HG03139 (cell line): ENCODE results near the gene SMARCB1.

Experiments
- ATAC-seq: cut with Tn5 transposase; IDR thresholded peaks from one replicate; pipeline ENCODE4 v1.9.1; 2021; ENCODE audit not compliant: unreplicated experiment

SMARCB1 gene

DNA sequence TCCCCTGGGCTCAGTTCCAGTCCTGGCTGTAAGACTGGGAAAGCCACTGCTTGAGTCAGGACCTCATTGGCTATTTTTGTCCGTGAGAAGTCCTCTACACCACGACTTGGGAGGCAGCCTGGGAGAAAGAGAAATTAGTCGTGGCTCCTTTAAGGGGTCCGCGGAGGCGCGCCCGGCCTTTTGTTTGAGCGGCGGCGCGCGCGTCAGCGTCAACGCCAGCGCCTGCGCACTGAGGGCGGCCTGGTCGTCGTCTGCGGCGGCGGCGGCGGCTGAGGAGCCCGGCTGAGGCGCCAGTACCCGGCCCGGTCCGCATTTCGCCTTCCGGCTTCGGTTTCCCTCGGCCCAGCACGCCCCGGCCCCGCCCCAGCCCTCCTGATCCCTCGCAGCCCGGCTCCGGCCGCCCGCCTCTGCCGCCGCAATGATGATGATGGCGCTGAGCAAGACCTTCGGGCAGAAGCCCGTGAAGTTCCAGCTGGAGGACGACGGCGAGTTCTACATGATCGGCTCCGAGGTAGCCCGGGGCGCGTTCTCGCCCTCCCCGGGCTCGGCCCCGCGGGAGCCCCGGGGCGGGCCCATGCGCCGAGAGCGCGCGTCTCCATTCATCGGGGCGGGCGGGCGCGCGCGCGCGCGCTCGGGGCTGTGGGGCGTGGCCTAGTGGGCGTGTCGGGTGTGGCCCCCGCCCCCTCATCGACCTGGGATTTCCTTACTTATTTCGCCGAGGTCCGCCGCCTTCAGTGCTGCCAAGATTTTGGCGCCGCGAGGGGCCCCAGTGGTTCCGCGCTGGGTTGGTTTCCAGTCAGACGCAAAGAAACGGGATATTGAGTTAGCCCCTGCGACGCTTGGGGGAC, at the start of gene SMARCB1:
Gene SMARCB1, plus strand, starts transcription at position 215 of the 848 bp plus-strand sequence. Its CDS starts 204 bp downstream, at position 419.
- ATAC-seq = peak; percentile 63

DNA sequence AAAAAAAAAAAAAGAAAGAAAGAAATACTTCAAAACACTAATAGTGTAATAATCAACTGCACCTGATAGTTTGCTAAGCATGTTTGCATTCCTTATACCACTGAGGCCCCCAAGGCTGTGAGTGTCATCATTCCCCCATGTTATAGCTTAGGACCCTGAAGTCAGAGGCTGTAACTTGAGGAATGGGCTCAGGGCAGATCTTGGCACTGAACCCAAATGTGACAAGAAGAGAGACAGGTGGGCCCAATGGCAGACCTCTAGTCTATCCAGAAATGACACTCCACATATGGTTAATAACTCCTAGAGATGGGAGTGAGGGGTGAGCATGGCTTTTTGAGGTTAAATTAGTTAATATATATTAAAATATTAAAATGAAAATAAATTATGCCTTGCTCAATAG, 49.1 kb upstream of the SMARCB1 start:
- ATAC-seq = no peak

DNA sequence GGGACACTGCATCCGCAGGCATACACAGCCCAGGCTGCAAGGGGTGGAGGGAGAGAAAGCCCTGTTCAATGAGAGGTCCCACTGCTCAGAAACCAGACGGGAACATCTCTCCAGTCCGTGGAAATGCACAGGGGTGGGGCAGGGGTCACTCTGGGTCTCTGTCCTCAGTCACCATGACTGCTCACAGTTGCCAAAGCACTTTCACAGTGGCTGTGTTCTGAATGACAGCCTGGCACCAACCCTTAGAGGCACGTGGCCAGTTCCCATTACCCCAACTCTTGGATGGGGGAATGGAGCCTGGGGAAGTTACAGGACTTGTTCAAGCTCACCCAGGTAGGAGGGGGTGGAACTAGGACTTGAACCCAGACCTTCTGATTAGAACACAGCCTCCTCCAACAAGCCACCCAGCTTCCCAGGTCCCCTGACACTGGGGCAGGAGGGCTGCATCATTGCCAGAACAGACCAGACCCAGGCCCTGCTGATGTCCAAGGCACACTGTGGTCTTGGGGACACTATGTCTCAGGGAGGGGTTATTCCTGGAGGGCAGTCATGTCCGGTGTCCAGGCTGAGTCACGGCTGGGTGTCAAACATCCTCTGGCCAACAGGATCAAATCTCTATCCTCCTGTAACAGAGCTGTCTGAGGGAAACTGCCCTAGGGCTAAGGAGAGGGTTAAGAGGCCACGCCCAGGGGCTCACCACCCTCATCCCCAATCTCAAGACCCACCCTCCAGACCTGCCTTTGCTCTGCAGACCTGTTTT, 44.1 kb upstream of the SMARCB1 start:
- no peak for ATAC-seq

DNA sequence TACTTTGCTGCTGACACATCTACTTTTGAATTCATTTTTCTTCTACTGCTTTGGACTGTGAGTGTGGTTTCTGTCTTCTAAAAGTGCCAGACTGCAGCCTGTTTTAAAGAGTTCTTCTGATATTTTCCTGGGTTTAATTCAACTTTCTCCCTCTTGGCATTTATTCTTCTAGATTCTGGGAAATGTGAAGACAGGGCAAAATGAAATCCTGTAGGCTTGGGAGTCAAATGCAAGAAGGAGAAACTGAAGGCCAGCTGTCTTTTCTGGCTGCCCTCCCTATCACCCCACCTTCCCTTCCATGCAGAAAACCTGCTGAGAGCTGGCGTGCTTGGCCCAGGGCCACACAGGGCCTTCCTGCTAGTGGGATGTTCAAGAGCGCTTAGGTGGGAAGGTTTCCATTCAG, 43.5 kb upstream of the SMARCB1 start:
- ATAC-seq = no peak

DNA sequence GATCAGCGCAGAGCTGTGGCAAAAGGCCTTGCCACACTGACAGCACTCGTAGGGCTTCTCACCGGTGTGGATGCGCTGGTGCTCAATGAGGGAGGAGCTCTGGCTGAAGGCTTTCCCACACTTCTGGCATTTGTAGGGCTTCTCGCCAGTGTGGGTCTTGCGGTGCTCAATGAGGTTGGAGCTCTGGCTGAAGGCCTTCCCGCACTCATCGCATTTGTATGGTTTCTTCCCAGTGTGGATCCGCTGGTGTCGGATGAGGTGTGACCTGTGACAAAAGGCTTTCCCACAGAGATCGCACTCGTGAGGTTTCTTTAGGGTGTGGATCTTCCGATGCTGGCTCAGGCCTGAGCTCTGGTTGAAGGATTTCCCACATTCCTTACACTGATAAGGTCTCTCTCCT, 42.8 kb upstream of the SMARCB1 start:
- no peak for ATAC-seq

DNA sequence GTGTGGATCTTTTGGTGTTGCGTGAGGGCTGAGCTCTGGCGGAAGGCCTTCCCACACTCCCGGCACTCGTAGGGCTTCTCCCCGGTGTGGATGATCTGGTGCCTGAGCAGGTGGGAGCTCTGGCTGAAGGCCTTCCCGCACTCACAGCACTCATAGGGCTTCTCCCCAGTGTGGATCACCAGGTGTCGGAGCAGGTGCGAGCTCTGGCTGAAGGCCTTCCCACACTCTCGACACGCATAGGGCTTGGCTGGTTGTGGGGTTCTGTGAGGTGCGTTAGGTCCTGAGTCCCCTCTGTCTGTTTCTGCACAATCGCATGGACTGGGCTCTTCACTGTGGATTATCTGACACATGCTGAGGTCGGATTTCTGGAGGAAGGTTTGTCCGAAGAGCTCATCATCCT, 42.3 kb upstream of the SMARCB1 start:
- no peak for ATAC-seq

DNA sequence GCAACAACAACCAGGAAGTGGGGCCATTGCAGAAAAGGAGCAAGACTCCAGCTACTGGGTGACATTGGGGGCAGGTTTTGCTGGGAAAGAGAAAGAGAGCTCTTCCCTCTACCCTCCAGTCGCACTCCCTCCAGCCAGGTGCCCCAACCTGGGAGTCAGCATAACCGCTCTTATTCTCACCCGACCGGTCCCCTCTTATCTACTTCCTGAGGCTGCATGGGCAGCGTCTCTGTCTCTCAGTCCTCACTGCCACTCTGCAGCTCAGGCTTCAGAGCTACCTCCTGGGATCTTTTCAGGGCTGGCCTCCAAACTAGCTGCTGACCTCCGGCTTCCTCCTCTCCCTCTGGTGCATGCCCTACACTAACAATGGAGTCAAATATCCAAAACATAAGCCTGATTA, 41.0 kb upstream of the SMARCB1 start:
- no peak for ATAC-seq

DNA sequence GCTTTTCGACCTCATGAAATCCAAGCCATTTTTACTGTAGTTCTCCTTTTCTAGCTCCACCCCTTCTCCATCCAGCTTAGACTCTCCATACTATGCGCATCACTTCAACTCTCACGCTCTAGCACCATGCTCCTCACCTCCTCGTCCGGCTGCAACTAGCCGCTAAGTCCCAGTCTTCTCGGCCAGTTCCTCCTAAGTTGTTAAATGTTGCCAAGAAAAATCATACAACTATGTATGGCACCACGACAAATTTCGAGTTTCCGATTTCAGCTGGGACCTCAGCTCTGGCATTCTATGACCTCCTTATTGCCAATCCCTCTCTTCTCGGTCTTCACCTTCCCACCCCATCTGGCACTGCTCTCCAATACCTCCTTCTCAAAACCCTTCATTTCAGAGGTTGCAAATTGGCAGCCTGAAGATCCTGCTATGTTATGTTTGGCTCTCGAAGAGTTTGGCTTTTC, 36.9 kb upstream of the SMARCB1 start:
- no peak for ATAC-seq

DNA sequence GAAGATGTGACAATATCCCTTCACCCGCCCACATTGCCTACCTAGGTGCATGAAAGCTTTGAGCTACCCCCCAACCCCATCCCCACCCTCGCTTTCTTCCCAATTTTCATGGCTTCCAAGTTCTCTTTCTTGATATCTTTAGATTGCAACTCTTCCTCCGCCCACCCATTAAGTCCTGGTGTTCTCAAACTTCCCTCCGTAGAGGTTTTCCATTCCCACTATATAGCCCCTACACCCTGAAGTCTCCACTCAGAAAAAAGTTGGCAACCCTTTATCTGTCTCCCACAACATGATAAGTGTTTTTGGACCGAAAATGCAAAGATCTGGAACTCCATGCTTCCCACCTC, 36.4 kb upstream of the SMARCB1 start:
- ATAC-seq = no peak

DNA sequence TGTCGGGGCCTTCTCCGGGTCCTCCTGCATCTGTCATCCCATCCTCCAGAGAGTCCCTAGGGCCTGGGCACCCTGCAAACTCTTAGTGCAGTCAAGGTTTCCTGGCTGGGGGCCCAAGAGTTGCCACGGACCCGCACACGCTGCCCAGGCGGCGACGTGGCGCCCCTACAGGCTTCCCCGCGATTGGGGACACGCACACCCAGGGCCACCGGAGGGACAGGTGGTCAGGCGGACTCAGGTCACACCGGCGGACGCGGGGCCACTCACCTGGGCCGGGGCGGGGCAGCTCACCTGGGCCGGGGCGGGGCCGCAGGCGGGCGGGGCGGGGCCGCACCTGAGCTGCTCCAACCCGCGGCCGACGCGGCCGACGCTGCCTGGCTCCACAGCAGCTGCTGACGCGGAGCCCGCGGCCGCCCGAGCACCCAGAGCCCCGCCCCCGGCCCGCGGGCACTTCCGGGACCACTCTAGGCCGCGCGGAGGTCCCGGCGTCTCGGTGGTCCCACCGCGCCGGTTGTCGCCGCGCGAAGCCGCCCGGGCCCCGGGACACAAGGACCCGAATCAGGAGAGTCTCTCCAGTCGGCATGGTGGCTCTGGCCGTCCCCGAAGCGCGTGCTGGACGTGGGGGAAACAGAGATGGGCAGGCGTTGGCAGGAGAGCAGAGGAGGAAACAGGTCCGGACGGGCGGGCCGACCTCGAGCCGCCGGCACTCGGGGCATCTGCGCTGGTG, 35.9 kb upstream of the SMARCB1 start, which contains the start of gene ZNF70:
Gene ZNF70, minus strand, starts transcription at position 399 of the 727 bp plus-strand sequence. CDS start 5,972 bp downstream, outside the sequence.
- peak; percentile 57 for ATAC-seq

DNA sequence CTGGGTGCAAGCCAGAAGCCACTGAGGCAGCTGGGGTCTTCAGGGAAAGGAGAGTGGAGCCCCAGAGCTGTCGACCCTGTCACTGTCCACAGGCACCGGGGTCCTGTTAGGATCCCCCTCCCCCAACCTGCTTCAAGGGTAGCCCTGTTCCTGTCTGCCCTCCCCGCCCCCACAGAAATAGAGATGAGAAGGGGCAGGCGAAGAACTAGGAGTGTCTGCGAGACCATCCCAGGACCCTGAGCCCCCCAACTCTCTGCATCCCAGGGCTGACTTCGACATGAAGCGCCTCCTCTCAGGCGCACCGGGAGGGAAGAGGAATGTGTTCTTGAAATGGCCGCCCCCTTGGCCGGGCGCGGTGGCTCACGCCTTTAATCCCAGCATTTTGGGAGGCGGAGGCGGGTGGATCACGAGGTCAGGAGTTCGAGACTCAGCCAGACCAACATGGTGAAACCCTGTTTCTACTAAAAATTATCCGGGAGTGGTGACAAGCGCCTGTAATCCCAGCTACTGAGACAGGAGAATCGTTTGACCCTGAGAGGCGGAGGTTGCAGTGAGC, 35.2 kb upstream of the SMARCB1 start:
- no peak for ATAC-seq

DNA sequence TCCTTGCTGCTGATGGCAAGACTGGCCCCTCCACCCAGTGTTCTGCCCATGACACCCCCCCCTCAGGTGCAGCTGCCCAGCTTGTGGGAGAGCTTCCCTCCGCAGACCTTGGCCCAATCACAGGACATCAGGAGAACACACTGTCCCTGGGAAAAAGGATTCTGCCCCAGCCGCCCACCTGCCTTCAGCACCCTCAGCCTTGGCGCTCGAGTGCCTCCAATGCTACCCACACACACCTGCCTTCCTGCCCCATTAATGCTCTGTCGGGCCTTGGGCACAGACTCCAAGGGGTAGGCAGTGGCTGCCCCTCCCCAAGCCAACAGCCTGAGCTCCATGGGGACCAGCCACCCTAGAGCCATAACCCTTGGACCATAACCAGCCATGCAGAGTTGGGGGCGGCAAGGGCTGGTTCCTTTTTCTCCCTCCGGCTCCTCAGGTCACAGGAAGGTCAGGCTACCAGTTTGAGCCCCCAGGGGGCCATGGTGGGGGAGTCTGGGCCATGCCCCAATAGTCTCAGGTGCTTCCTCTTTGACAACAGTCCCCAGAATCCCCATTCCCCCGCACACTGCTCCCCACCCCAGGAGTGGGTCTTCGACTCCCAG, 34.6 kb upstream of the SMARCB1 start:
- no peak for ATAC-seq

DNA sequence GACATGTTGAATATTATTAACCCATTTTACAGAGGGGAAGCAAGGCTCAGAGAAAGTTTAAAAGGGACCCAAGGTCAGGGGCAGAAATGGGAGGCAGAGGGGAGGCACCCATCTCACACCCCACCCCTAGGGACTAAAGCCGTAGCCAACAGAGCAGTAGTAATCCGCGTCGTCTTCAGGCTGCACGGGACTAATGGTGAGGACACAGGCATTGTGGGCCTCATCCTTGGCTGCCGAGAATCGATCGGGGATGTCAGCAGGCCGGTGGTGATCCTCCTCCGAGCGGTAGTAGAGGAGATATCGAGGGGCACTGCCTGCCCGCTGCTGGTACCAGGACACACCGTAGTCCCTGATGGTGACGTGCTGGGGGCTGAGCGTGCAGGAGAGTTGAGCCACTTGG, 34.0 kb upstream of the SMARCB1 start:
- no peak for ATAC-seq

DNA sequence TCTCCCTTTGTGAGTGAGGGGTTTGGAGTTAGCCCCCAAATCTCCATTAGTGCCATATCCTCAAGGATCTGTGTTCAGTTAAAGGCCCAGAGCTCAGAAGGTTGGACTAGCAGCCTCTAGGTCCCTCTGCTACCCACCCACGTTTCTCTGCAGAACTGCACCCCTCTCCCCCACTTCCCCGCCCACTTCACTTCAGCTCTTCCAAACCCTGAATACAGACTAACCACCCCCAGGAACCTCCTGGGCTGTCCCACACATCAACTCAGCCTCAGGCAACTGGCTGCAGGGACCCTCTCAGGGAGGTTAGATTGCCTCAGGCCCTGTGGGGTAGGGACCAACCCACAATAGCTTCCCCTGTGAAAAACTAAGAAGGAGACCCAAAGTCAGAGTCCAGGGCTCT, 33.4 kb upstream of the SMARCB1 start:
- ATAC-seq = no peak

DNA sequence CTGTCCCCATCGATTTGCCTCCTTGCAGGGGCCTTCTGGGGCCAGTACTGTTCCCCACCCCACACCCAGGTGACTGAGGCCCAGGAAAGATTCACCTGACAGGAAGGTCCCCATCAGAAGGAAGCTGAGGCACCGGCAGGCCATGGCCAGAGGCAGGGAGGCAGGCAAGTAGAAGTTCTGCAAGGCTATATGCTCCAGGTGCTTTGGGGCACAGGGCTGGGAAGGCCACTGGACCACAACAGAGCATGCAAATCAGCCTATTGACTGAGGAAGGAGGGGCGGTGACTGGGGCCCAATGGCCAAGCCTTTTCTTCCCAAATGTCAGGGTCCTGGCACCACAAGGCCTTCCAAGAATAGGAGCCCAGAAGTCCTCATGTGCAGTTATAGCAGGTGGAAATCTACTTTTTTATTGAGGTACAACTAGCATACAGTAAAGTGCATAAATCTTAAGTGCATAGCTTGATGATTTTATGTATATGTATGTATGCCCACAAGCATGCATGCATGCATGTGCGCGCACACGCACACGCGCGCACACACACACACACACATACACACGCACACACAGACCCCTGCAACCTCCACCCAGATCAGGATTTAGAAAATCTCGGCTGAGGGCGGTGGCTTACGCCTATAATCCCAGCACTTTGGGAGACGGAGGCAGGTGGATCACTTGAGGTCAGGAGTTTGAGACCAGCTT, 32.4 kb upstream of the SMARCB1 start, which contains the start of gene VPREB3:
Gene VPREB3, minus strand, starts transcription at position 206 of the 700 bp plus-strand sequence. Its CDS starts 62 bp downstream, at position 144.
- no peak for ATAC-seq

DNA sequence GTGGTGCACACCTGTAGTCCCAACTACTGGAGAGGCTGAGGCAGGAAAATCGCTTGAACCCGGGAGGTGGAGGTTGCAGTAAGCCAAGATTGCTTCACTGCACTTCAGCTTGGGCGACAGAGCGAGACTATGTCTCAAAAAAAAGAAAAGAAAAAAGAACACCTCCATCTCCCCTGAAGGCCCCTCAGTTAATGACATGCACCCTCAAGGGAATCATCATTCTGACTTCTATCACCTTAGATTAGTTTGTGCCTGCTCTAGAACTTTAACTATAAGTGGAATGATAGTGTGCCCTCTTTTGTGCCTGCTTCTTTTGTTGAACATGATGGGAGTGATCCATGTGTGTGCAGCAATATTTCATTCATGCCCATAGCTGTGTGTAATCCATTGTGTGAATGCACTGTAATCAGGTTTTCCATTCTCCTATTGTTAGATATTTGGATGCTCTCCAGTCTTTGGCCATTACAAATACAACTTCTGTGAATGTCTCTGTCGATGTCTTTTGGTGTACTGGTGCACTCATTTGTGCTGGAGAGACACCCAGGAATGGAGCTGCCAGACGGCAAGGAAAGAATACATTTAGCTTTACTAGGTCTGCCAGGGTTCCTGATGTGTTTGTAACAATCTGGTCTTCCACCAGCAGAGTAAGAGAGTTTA, 31.7 kb upstream of the SMARCB1 start:
- ATAC-seq = no peak

DNA sequence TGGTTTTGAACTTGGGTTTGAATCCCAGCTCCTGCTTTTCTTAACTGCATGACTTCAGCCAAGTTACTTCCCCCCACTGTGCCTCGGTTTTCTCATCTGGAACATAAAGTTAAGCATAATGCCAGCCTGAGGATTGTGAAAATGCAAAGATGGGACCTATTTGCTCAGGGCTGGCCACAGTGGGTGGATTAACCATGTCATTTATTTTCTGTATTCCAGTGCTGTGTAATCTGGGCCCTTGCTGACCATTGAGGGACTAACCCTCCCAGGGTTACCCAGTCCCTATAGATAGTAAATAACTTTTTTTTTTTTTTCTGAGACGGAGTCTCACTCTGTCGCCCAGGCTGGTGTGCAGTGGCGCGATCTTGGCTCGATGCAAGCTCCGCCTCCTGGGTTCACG, 31.1 kb upstream of the SMARCB1 start:
- ATAC-seq = no peak

DNA sequence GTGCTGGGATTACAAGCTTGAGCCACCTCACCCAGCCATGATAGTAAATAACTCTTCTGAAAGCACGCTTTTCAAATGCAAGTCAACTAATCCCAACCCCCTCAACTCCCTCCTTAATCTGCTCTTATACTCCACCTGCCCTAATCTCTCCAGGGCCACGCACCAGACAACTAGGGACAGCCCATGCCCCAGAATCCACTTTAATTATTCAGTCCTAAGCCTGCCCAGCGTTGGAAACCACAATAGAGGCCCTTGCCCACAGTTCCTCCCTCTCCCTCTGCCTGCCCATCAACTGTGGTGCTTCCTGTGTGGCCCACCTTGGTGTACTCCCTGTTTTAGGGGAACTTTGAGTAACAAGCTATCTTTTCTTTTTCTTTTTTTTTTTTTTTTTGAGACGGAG, 29.9 kb upstream of the SMARCB1 start:
- no peak for ATAC-seq

DNA sequence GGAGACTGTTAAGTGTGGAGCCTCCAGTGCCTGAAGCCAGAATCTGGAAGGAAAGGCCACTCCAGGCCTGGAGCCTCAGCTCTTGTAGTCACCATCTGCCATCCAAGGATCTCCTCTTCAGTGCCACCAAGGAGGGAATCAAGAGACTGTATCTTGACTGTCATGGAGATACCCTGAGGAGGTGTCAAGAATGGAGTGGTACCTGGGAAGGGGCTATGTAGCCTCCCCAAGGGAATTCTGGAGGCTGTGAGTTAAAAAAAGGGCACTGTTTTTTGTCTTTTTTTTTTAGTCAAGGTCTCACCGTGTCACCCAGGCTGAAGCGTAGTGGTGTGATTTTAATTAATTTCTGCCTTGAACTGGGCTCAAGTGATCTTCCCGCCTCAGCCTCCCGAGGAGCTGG, 27.2 kb upstream of the SMARCB1 start:
- no peak for ATAC-seq
